GM21723 (cell line): Measurements from ENCODE around the gene CETN1.
A peak's percentile ranks its signal among the peaks of the same experiment; 100 is the strongest.

Experiments used
- ATAC-seq: cut with Tn5 transposase; IDR thresholded peaks from one replicate; pipeline ENCODE4 v1.9.1; 2021; ENCODE audit warnings: mild to moderate bottlenecking, moderate library complexity; ENCODE audit not compliant: unreplicated experiment

Gene CETN1

GRCh38 chr18:580154-580553, at the start of gene CETN1:
CETN1 (plus strand) TSS chr18:580380; CDS start chr18:580409, 29 bp downstream.
- no peak for ATAC-seq

GRCh38 chr18:532018-532417, 48.2 kb upstream of the CETN1 start:
- ATAC-seq, result no peak

- no peak for ATAC-seq
These were observed 47.5 kb upstream of the CETN1 start for GRCh38 chr18:532632-533031.

- ATAC-seq, result no peak
These were observed 46.1 kb upstream of the CETN1 start for GRCh38 chr18:533995-534601.

GRCh38 chr18:543447-544078, 36.6 kb upstream of the CETN1 start:
- no peak for ATAC-seq

GRCh38 chr18:549967-550366, 30.2 kb upstream of the CETN1 start:
- no peak for ATAC-seq

- peak; percentile 87 for ATAC-seq
These were observed 28.6 kb upstream of the CETN1 start for GRCh38 chr18:551404-552061.

- no peak for ATAC-seq
These were observed 24.3 kb upstream of the CETN1 start for GRCh38 chr18:555705-556457.

- no peak for ATAC-seq
These were observed 15.2 kb upstream of the CETN1 start for GRCh38 chr18:564708-565561.

GRCh38 chr18:565562-566061, 14.6 kb upstream of the CETN1 start:
- ATAC-seq, result no peak

- no peak for ATAC-seq
These were observed 13.1 kb upstream of the CETN1 start for GRCh38 chr18:567122-567521.

- no peak for ATAC-seq
These were observed 11.4 kb upstream of the CETN1 start for GRCh38 chr18:568731-569130.

GRCh38 chr18:570256-570655, 9.9 kb upstream of the CETN1 start:
- ATAC-seq, result no peak

- no peak for ATAC-seq
These were observed 9.5 kb upstream of the CETN1 start for GRCh38 chr18:570697-571096.

- ATAC-seq, result no peak
These were observed 7.9 kb upstream of the CETN1 start for GRCh38 chr18:572091-572830.

GRCh38 chr18:572831-573289, 7.3 kb upstream of the CETN1 start:
- no peak for ATAC-seq

- no peak for ATAC-seq
These were observed 6.8 kb upstream of the CETN1 start for GRCh38 chr18:573385-573784.

GRCh38 chr18:574149-574860, 5.9 kb upstream of the CETN1 start:
- no peak for ATAC-seq
